IMR-90 (cell line): ENCODE measurements around the gene TNS3. TPM values are rescaled to one million over a fixed set of nuclear protein-coding genes. Genes with fewer than 3 reads are reported as not detected.

ENCODE experiments used
- ATAC-seq: fragments of 200-7000 bp; cut with Tn5 transposase; 2 replicates; pipeline ENCODE4 v1.9.1; 2020; ENCODE audit warnings: low read depth, mild to moderate bottlenecking, moderate library complexity
- BruUV-seq: library from RNA; stranded (reverse); fragments of 400-500 nt; replicated peaks from 2 replicates; lab custom pipeline; 2021; lab: Mats Ljungman, UMichigan
- CTCF ChIA-PET: fragments of 300-600 bp; formaldehyde crosslinking; extraction: SDS; loops from one replicate; lab custom pipeline; 2021; ENCODE audit warnings: antibody characterized with exemption; lab: Yijun Ruan, JAX
- POLR2A ChIA-PET: fragments of 300-600 bp; sonication (Branson Sonifier 250); formaldehyde crosslinking; loops from one replicate; lab custom pipeline; 2022; ENCODE audit warnings: antibody characterized with exemption; ENCODE audit not compliant: unreplicated experiment; lab: Charles Lee
- DNase-seq: peaks from one replicate; pipeline ENCODE4 v3.0.0; 2013
- H2AFZ ChIP-seq: replicated peaks from 2 replicates; pipeline ENCODE3; 2013; ENCODE audit warnings: low read length, mild to moderate bottlenecking; ENCODE audit not compliant: poor library complexity
- H2AK5ac ChIP-seq: 2 replicates; pipeline ENCODE4 v1.6.1; 2013; ENCODE audit warnings: low read depth, low read length, inconsistent platforms
- H2AK9ac ChIP-seq: replicated peaks from 2 replicates; pipeline ENCODE3; 2013; ENCODE audit warnings: mild to moderate bottlenecking, low read depth, low read length, moderate library complexity; ENCODE audit not compliant: poor library complexity
- H2BK120ac ChIP-seq: 2 replicates; pipeline ENCODE4 v1.6.1; 2013; ENCODE audit warnings: low read depth, low read length, inconsistent platforms
- H2BK15ac ChIP-seq: 3 replicates; pipeline ENCODE4 v1.6.1; 2013; ENCODE audit warnings: low read depth, low read length, inconsistent platforms
- H2BK20ac ChIP-seq: 2 replicates; pipeline ENCODE4 v1.6.1; 2013; ENCODE audit warnings: low read depth, mild to moderate bottlenecking, inconsistent platforms, low read length, moderate library complexity
- H2BK5ac ChIP-seq: 2 replicates; pipeline ENCODE4 v1.6.1; 2013; ENCODE audit warnings: mild to moderate bottlenecking, low read depth, low read length, inconsistent platforms; ENCODE audit not compliant: poor library complexity, severe bottlenecking
- H3K14ac ChIP-seq: replicated peaks from 2 replicates; pipeline ENCODE4 v1.6.1; 2013; ENCODE audit warnings: low read depth, low read length, inconsistent platforms
- H3K18ac ChIP-seq: 2 replicates; pipeline ENCODE4 v1.6.1; 2013; ENCODE audit warnings: low read depth, low read length, control low read depth
- H3K23ac ChIP-seq: 2 replicates; pipeline ENCODE4 v1.6.1; 2013; ENCODE audit warnings: low read depth, low read length, inconsistent platforms
- H3K27ac ChIP-seq: 2 replicates; pipeline ENCODE4 v1.5.1; 2013; ENCODE audit warnings: mild to moderate bottlenecking, control low read depth, low read length; ENCODE audit not compliant: insufficient read depth
- H3K27me3 ChIP-seq: 2 replicates; pipeline ENCODE4 v1.6.1; 2013; ENCODE audit warnings: low read length; ENCODE audit not compliant: control insufficient read depth, insufficient read depth
- H3K36me3 ChIP-seq: 2 replicates; pipeline ENCODE4 v1.6.1; 2013; ENCODE audit warnings: low read length, mixed read lengths; ENCODE audit not compliant: control insufficient read depth, insufficient read depth
- H3K4ac ChIP-seq: 2 replicates; pipeline ENCODE4 v1.6.1; 2013; ENCODE audit warnings: low read depth, low read length, inconsistent platforms
- H3K4me1 ChIP-seq: 2 replicates; pipeline ENCODE4 v1.6.1; 2013; ENCODE audit warnings: low read length, mixed read lengths; ENCODE audit not compliant: control insufficient read depth, insufficient read depth
- H3K4me2 ChIP-seq: 2 replicates; pipeline ENCODE4 v1.6.1; 2013; ENCODE audit warnings: low read depth, mild to moderate bottlenecking, control low read depth, low read length, moderate library complexity
- H3K4me3 ChIP-seq: 2 replicates; pipeline ENCODE4 v1.5.1; 2013; ENCODE audit warnings: low read depth, mild to moderate bottlenecking, control low read depth, low read length, moderate library complexity; ENCODE audit not compliant: insufficient read depth
- H3K56ac ChIP-seq: 2 replicates; pipeline ENCODE4 v1.6.1; 2013; ENCODE audit warnings: low read length, inconsistent platforms; ENCODE audit not compliant: insufficient read depth; ENCODE audit errors: extremely low read depth
- H3K79me1 ChIP-seq, 2 experiments: 2 replicates each; pipeline ENCODE4 v1.6.1; 2013; ENCODE audit warnings: low read length in 2 of 2, inconsistent platforms in 1 of 2, low read depth in 1 of 2
- H3K9ac ChIP-seq: 2 replicates; pipeline ENCODE4 v1.6.1; 2013; ENCODE audit warnings: low read depth, low read length, control low read depth
- H3K9me1 ChIP-seq: 2 replicates; pipeline ENCODE4 v1.6.1; 2013; ENCODE audit warnings: low read length, inconsistent platforms; ENCODE audit not compliant: insufficient read depth
- H3K9me3 ChIP-seq: 2 replicates; pipeline ENCODE4 v1.6.1; 2013; ENCODE audit warnings: low read length; ENCODE audit not compliant: control insufficient read depth, insufficient read depth
- H4K20me1 ChIP-seq: 2 replicates; pipeline ENCODE4 v1.6.1; 2013; ENCODE audit warnings: low read length, inconsistent platforms; ENCODE audit not compliant: insufficient read depth
- H4K5ac ChIP-seq: 2 replicates; pipeline ENCODE4 v1.6.1; 2013; ENCODE audit warnings: mild to moderate bottlenecking, low read depth, low read length, control low read depth
- H4K8ac ChIP-seq, 2 experiments: 2 replicates each; pipeline ENCODE4 v1.6.1; 2013; ENCODE audit warnings: low read depth in 2 of 2, low read length in 2 of 2, control low read depth in 1 of 2, inconsistent platforms in 1 of 2
- H4K91ac ChIP-seq: 2 replicates; pipeline ENCODE4 v1.6.1; 2013; ENCODE audit warnings: low read depth, low read length, inconsistent platforms; ENCODE audit not compliant: insufficient read depth
- BHLHE40 ChIP-seq: fragments of 150-350 bp; IDR thresholded peaks from 2 replicates; pipeline ENCODE4 v1.6.1; 2016; ENCODE audit warnings: mild to moderate bottlenecking, low read depth, low read length
- CEBPB ChIP-seq: IDR thresholded peaks from 2 replicates; pipeline ENCODE4 v1.6.1; 2012; ENCODE audit warnings: low read depth, low read length, improper control_type of control experiment
- MAFK ChIP-seq: IDR thresholded peaks from 2 replicates; pipeline ENCODE4 v1.6.1; 2012; ENCODE audit warnings: low read depth, low read length, improper control_type of control experiment
- MAZ ChIP-seq: IDR thresholded peaks from 2 replicates; pipeline ENCODE4 v1.6.1; 2012; ENCODE audit warnings: low read depth, mild to moderate bottlenecking, low read length, improper control_type of control experiment, moderate library complexity, borderline replicate concordance
- NFE2L2 ChIP-seq: fragments of 150-350 bp; IDR thresholded peaks from 2 replicates; pipeline ENCODE4 v1.6.1; 2016; ENCODE audit warnings: low read depth, mild to moderate bottlenecking, low read length
- POLR2A ChIP-seq: IDR thresholded peaks from 2 replicates; pipeline ENCODE4 v1.6.1; 2012; ENCODE audit warnings: mild to moderate bottlenecking, low read depth, low read length
- RAD21 ChIP-seq: IDR thresholded peaks from 2 replicates; pipeline ENCODE4 v1.6.1; 2012; ENCODE audit warnings: low read length, improper control_type of control experiment
- RCOR1 ChIP-seq: IDR thresholded peaks from 2 replicates; pipeline ENCODE4 v1.6.1; 2012; ENCODE audit warnings: mild to moderate bottlenecking, low read length, improper control_type of control experiment; ENCODE audit not compliant: insufficient replicate concordance
- RFX5 ChIP-seq: IDR thresholded peaks from 2 replicates; pipeline ENCODE4 v1.8.0; 2012; ENCODE audit warnings: low read depth, mild to moderate bottlenecking, low read length, moderate library complexity
- SMC3 ChIP-seq: fragments of 150-350 bp; IDR thresholded peaks from 2 replicates; pipeline ENCODE4 v1.6.1; 2016; ENCODE audit warnings: low read depth, mild to moderate bottlenecking, antibody characterized with exemption, low read length, moderate library complexity
- WGBS, 2 experiments: methylation state at CpG; one replicate each; pipeline versions ENCODE4 v1.1.5 to v1.1.7; 2013; ENCODE audit warnings: missing lambda C conversion rate in 2 of 2; ENCODE audit not compliant: insufficient read length in 1 of 2; ENCODE audit errors: extremely low coverage in 2 of 2; 5-methylcytosine and 5-hydroxymethylcytosine counted together
- dilution Hi-C: fragments of 300-500 bp; cut with HindIII; formaldehyde crosslinking; loops from one replicate; pipeline ENCODE4 v1.14.3; 2018; ENCODE audit warnings: low sequenced_read_pairs; ENCODE audit not compliant: unreplicated experiment
- in situ Hi-C: fragments of 300-500 bp; cut with MboI; formaldehyde crosslinking; loops from 3 replicates; pipeline ENCODE4 v1.14.3; 2019; ENCODE audit warnings: low sequenced_read_pairs, inconsistent platforms, mixed read lengths
- intact Hi-C: fragments of 100-400 bp; cut with micrococcal nuclease; formaldehyde crosslinking; loops from 2 replicates; pipeline ENCODE4 v1.10.0; 2022
- polyA plus RNA-seq, 3 experiments: library from polyadenylated mRNA; depleted of rRNA; stranded (reverse); fragments of >200 nt; gene quantifications; 2 replicates each; pipeline ENCODE4 v1.2.3, GENCODE V29; 2012; ENCODE audit warnings: low replicate concordance in 1 of 3
- total RNA-seq: library from RNA; depleted of rRNA; stranded (reverse); fragments of >200 nt; gene quantifications from 2 replicates; pipeline ENCODE4 v1.2.3, GENCODE V29; 2012
- TF ChIP-seq, protein P1 (sequence below): conservative IDR thresholded peaks from 2 replicates; pipeline ENCODE4 v1.5.1; 2012; ENCODE audit warnings: mild to moderate bottlenecking, low read depth, low read length, improper control_type of control experiment
- TF ChIP-seq, protein P2 (sequence below): fragments of 150-350 bp; IDR thresholded peaks from 2 replicates; pipeline ENCODE4 v1.6.1; 2017; ENCODE audit warnings: mild to moderate bottlenecking, antibody characterized with exemption, low read length, low read depth

Gene TNS3
- total and polyA plus RNA-seq, 2 of the 4 experiments (the other 2 are of a cell fraction), result 64.3 to 79.2 TPM

DNA sequence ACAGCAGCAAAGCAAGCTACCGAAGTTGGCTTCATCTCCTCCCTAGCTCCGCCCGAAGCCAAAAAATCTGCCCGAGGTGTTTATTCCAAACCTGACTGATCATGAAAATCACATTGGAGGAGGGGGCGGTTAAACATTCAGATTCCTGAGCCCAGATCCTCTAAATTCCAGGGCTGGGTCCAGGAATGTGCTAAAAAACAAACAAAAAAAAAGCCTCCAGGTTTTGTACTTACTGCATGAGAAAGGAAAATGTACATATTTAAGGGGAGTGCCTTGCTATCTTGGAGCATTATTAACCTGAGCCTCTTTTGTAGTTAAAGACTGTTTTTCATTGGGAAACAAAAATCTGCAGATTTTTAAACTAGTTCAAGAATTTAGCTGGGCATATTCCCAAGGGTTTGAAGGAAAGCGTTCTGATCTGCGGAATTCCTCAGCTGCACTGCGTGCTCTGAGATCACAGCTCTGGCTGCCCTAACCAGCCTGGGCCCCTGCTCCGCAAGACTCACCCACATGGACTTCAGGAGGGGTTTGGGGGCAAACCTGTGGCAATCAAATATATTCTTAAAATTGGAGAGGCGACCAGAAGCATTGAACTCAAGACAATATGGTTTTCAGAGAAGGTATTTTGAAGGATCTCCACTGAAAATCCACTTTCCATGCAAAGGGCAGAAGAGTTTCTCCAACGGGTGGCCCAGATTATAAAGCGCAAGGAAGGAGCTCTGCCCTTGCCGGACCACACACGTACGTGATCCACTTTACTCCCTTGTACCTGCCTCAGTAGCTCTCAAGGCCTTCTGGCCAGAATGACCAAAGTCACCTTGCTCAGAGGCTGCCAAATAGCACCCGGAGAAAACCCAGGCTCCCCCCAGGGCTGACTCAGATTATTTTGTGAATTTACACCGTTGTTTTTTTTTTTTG is 10.0 kb upstream of the TNS3 start (continued):
- no peak for TF ChIP-seq RAD21
- TF ChIP-seq RFX5, result no peak
- TF ChIP-seq CEBPB, result no peak

DNA sequence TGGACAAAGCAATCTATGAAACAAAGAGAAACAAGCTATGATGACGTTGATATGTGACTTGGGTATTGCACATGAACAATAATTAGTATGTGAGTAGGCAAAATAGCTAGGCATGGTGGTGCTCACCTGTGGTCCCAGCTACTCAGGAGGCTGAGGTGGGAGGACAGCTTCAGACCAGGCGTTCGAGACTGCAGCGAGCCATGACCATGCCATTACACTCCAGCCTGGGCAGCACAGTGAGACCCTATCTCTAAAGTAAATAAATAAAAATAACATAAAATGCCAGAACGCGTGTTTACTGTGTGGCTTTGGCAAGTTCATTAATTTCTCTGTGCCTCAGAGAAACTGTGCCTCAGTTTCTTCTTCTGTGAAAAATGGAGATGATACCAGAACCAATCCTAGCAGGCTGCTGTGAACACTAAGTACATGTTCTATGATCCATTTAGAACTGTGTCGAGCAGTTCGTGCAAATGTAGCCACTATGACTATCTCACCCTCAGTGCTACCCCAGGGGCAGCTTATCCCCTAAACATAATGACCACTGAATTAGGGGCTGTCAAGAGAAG is 9.3 kb upstream of the TNS3 start:
- Histone ChIP-seq H3K14ac (peak overlapping the region; percentile 82), H3K18ac (peak overlapping the region; percentile 18; the same call in 1 of the 2 replicates), H2AK9ac (peak overlapping the region; percentile 57), H3K9me1 (peaks cover 6% of the 10 kb centered on the region), H3K9me3 (no peaks in the 10 kb centered on the region), H3K4me3 (no peak overlapping the region), H3K36me3 (no peaks in the 10 kb centered on the region), H2BK15ac (peak overlapping the region; percentile 93), H3K9ac (peak overlapping the region; percentile 42; the same call in 1 of the 2 replicates), H3K79me1 (peaks cover 0 to 4% of the 10 kb centered on the region in 2 experiments; a peak in 1 of 4 replicates), H3K4me2 (peak overlapping the region; percentile 42), H2BK20ac (peak overlapping the region; percentile 92), H3K4ac (peak overlapping the region; percentile 93), H3K27me3 (no peaks in the 10 kb centered on the region), H3K56ac (peak overlapping the region; percentile 94; the same call in 1 of the 2 replicates), H2AK5ac (peak overlapping the region; percentile 93), H4K8ac (peak overlapping the region; percentile 56 to 90), H4K20me1 (no peaks in the 10 kb centered on the region), H2BK5ac (peak overlapping the region; percentile 84), H4K5ac (peak overlapping the region; percentile 85), H3K23ac (peak overlapping the region; percentile 91), H2AFZ (peak overlapping the region; percentile 64), H3K4me1 (peaks cover 13% of the 10 kb centered on the region), H2BK120ac (peak overlapping the region; percentile 96), H4K91ac (peak overlapping the region; percentile 95), H3K27ac (peak overlapping the region; percentile 81)
- ATAC-seq (no peak), DNase-seq (no peak)
- BruUV-seq, result no TSS peak
- intact Hi-C loops, result no loop called here
- in situ Hi-C loops, result no loop called here
- dilution Hi-C loops, result no loop called here
- CTCF ChIA-PET, result interaction anchor here (0.6 kb wide), 1 partner anchor 157 kb away, joined by 3 read pairs; no protein-coding TSS in a partner anchor
- WGBS, 2 experiments, result 100% methylated on average over 1 of the region's 8 CpGs; no CpG with 5 or more reads in 1 of the 2 experiments
- POLR2A ChIA-PET, result no interaction called here
- no peak for TF ChIP-seq NFE2L2
- TF ChIP-seq, protein P1, sequence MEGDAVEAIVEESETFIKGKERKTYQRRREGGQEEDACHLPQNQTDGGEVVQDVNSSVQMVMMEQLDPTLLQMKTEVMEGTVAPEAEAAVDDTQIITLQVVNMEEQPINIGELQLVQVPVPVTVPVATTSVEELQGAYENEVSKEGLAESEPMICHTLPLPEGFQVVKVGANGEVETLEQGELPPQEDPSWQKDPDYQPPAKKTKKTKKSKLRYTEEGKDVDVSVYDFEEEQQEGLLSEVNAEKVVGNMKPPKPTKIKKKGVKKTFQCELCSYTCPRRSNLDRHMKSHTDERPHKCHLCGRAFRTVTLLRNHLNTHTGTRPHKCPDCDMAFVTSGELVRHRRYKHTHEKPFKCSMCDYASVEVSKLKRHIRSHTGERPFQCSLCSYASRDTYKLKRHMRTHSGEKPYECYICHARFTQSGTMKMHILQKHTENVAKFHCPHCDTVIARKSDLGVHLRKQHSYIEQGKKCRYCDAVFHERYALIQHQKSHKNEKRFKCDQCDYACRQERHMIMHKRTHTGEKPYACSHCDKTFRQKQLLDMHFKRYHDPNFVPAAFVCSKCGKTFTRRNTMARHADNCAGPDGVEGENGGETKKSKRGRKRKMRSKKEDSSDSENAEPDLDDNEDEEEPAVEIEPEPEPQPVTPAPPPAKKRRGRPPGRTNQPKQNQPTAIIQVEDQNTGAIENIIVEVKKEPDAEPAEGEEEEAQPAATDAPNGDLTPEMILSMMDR, result no peak
- TF ChIP-seq MAZ, result no peak
- TF ChIP-seq, protein P2, sequence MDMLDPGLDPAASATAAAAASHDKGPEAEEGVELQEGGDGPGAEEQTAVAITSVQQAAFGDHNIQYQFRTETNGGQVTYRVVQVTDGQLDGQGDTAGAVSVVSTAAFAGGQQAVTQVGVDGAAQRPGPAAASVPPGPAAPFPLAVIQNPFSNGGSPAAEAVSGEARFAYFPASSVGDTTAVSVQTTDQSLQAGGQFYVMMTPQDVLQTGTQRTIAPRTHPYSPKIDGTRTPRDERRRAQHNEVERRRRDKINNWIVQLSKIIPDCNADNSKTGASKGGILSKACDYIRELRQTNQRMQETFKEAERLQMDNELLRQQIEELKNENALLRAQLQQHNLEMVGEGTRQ, result no peak
- no peak for TF ChIP-seq SMC3
- TF ChIP-seq RCOR1, result no peak
- no peak for TF ChIP-seq BHLHE40
- TF ChIP-seq RAD21, result no peak
- TF ChIP-seq POLR2A, result no peak
- no peak for TF ChIP-seq MAFK
